IgD-negative memory B cell (primary cell): ENCODE results near the gene ADAMTS15. TPM values are rescaled to one million over a fixed set of nuclear protein-coding genes. Genes with fewer than 3 reads are reported as not detected.

Experiments
- H3K27ac Mint-ChIP-seq, 3 donors: one replicate each; pipeline ENCODE4 v1.8.0; 2020 to 2022; ENCODE audit warnings: mild to moderate bottlenecking in 3 of 3, mixed read lengths in 3 of 3, moderate library complexity in 1 of 3
- H3K27me3 Mint-ChIP-seq: one replicate; pipeline ENCODE4 v1.8.0; 2021; ENCODE audit warnings: mixed read lengths
- H3K36me3 Mint-ChIP-seq: one replicate; pipeline ENCODE4 v1.8.0; 2020; ENCODE audit warnings: mild to moderate bottlenecking, mixed read lengths
- H3K4me1 Mint-ChIP-seq, 3 donors: one replicate each; pipeline ENCODE4 v1.8.0; 2020 to 2022; ENCODE audit warnings: mixed read lengths in 3 of 3, mild to moderate bottlenecking in 1 of 3
- H3K4me3 Mint-ChIP-seq, 4 donors: one replicate each; pipeline ENCODE4 v1.8.0; 2020 to 2022; ENCODE audit warnings: mild to moderate bottlenecking in 4 of 4, mixed read lengths in 4 of 4, moderate library complexity in 3 of 4
- H3K9me3 Mint-ChIP-seq, 3 donors: one replicate each; pipeline ENCODE4 v1.8.0; 2020 to 2021; ENCODE audit warnings: mixed read lengths in 3 of 3, mild to moderate bottlenecking in 1 of 3
- polyA plus RNA-seq: library from polyadenylated mRNA; unstranded; fragments of 300-500 nt; fragmentation: Illumina TruSeq; gene quantifications from one replicate; pipeline ENCODE4 v1.2.3, GENCODE V29; 2021

ADAMTS15 gene
- polyA plus RNA-seq, 1 donor from 2014 or later, result not detected

DNA sequence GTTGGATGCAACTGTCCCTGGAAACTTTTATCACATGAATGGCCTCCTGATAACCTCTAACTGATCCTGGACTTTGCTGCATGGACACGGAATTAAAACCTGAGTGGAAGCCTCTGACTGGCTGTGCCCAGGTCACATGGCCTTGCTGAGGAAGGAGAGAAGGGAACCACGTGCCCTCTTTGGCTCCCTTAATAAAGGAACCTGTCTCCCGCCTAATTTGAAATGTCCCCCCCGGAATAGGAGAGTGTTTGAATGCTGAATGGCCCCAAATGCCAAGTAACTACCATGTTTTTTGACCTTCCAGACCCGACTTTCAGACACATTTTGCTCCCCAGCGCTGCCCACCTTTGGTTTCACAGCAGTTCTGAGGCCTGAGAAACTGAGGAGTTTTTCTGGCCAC, 76.9 kb downstream of the ADAMTS15 start:
- H3K9me3 Mint-ChIP-seq, result no peaks in the 10 kb centered on the region
- H3K4me3 Mint-ChIP-seq, result no peak overlapping the region
- peaks cover 6% of the 10 kb centered on the region for H3K27me3 Mint-ChIP-seq
- H3K4me1 Mint-ChIP-seq, result no peaks in the 10 kb centered on the region
- no peak overlapping the region for H3K27ac Mint-ChIP-seq
- H3K36me3 Mint-ChIP-seq, result no peaks in the 10 kb centered on the region

Other genes starting within 250 kb of the ADAMTS15 start
- 5.8 TPM for gene ZBTB44, start 133.7 kb upstream of the ADAMTS15 start, polyA plus RNA-seq
- gene ADAMTS8, start 20.0 kb upstream of the ADAMTS15 start, polyA plus RNA-seq, result not detected